Measurements from ENCODE around the gene KIRREL1.
A peak's percentile ranks its signal among the peaks of the same experiment; 100 is the strongest.

Gene KIRREL1

GRCh38 chr1:158145173-158145719, 151.8 kb downstream of the KIRREL1 start:
- TF ChIP-seq FOXM1 (IDR thresholded peaks at IDR 0.05; ENCODE audit: borderline replicate concordance, low read depth) (no peak), CEBPB (IDR thresholded peaks at IDR 0.05) (no peak), NFIC (IDR thresholded peaks at IDR 0.05) (peak; percentile 74), USF1 (IDR thresholded peaks at IDR 0.05) (no peak)

GRCh38 chr1:158146165-158146564, 152.7 kb downstream of the KIRREL1 start:
- no peak for TF ChIP-seq TCF12 (IDR thresholded peaks at IDR 0.05; ENCODE audit: low read depth)
- no peak for TF ChIP-seq ZBTB7A (IDR thresholded peaks at IDR 0.05; ENCODE audit: low read depth)
- no peak for TF ChIP-seq TEAD4 (IDR thresholded peaks at IDR 0.05)
- no peak for TF ChIP-seq USF1 (IDR thresholded peaks at IDR 0.05)
- no peak for TF ChIP-seq NFIC (IDR thresholded peaks at IDR 0.05)
- no peak for TF ChIP-seq REST (IDR thresholded peaks at IDR 0.05; ENCODE audit: low read depth)
- TF ChIP-seq EP300 (IDR thresholded peaks at IDR 0.05; ENCODE audit: borderline replicate concordance), result no peak
- no peak for TF ChIP-seq MAX (IDR thresholded peaks at IDR 0.05)
- no peak for TF ChIP-seq EGR1 (IDR thresholded peaks at IDR 0.05)
- TF ChIP-seq RAD21 (IDR thresholded peaks at IDR 0.05; ENCODE audit: low read depth), result no peak
- TF ChIP-seq FOXM1 (IDR thresholded peaks at IDR 0.05; ENCODE audit: borderline replicate concordance, low read depth), result no peak
- TF ChIP-seq TAF1 (IDR thresholded peaks at IDR 0.05; ENCODE audit: low read depth), result no peak
- no peak for TF ChIP-seq CEBPB (IDR thresholded peaks at IDR 0.05)
- TF ChIP-seq CREB1 (IDR thresholded peaks at IDR 0.05; ENCODE audit: low read depth), result no peak
- TF ChIP-seq YY1 (IDR thresholded peaks at IDR 0.05; ENCODE audit: low read depth), result no peak

- TF ChIP-seq USF1 (IDR thresholded peaks at IDR 0.05), result no peak
- TF ChIP-seq MAX (IDR thresholded peaks at IDR 0.05), result no peak
- TF ChIP-seq RAD21 (IDR thresholded peaks at IDR 0.05; ENCODE audit: low read depth), result no peak
- TF ChIP-seq TAF1 (IDR thresholded peaks at IDR 0.05; ENCODE audit: low read depth), result no peak
- no peak for TF ChIP-seq REST (IDR thresholded peaks at IDR 0.05; ENCODE audit: low read depth)
Measured at GRCh38 chr1:158146739-158147138, 153.3 kb downstream of the KIRREL1 start.

GRCh38 chr1:158147401-158147800, 154.0 kb downstream of the KIRREL1 start:
- no peak for TF ChIP-seq FOXM1 (IDR thresholded peaks at IDR 0.05; ENCODE audit: borderline replicate concordance, low read depth)
- TF ChIP-seq RAD21 (IDR thresholded peaks at IDR 0.05; ENCODE audit: low read depth), result no peak
- no peak for TF ChIP-seq TEAD4 (IDR thresholded peaks at IDR 0.05)
- no peak for TF ChIP-seq YY1 (IDR thresholded peaks at IDR 0.05; ENCODE audit: low read depth)
- no peak for TF ChIP-seq EP300 (IDR thresholded peaks at IDR 0.05; ENCODE audit: borderline replicate concordance)
- TF ChIP-seq CREB1 (IDR thresholded peaks at IDR 0.05; ENCODE audit: low read depth), result no peak
- TF ChIP-seq MAX (IDR thresholded peaks at IDR 0.05), result no peak
- no peak for TF ChIP-seq NFIC (IDR thresholded peaks at IDR 0.05)
- no peak for TF ChIP-seq REST (IDR thresholded peaks at IDR 0.05; ENCODE audit: low read depth)
- no peak for TF ChIP-seq CEBPB (IDR thresholded peaks at IDR 0.05)
- no peak for TF ChIP-seq USF1 (IDR thresholded peaks at IDR 0.05)
